GM23248 (cell line): ENCODE data around the gene CACFD1. TPM values are rescaled to one million over a fixed set of nuclear protein-coding genes. Genes with fewer than 3 reads are reported as not detected.

Experiments used
- DNase-seq: peaks from one replicate; pipeline ENCODE4 v3.0.0-alpha.2; 2015
- H2AFZ ChIP-seq: fragments of 200-600 bp; sonication (generic); 2 replicates; pipeline ENCODE4 v1.6.1; 2016; ENCODE audit warnings: antibody characterized with exemption
- H3F3A ChIP-seq: fragments of 200-600 bp; sonication (generic); 2 replicates; pipeline ENCODE4 v1.6.1; 2016; ENCODE audit warnings: mild to moderate bottlenecking, antibody characterized with exemption, mixed run types; ENCODE audit not compliant: insufficient read depth
- H3K27ac ChIP-seq: fragments of 200-600 bp; sonication (generic); 2 replicates; pipeline ENCODE4 v1.5.1; 2016; ENCODE audit warnings: mild to moderate bottlenecking
- H3K27me3 ChIP-seq: fragments of 200-600 bp; sonication (generic); replicated peaks from 2 replicates; pipeline ENCODE4 v1.6.1; 2016; ENCODE audit warnings: mild to moderate bottlenecking; ENCODE audit not compliant: insufficient read depth
- H3K36me3 ChIP-seq: fragments of 200-600 bp; sonication (generic); 2 replicates; pipeline ENCODE4 v1.6.1; 2016; ENCODE audit warnings: low read depth, mild to moderate bottlenecking
- H3K4me1 ChIP-seq: fragments of 200-600 bp; sonication (generic); 2 replicates; pipeline ENCODE4 v1.6.1; 2016; ENCODE audit warnings: mild to moderate bottlenecking; ENCODE audit not compliant: insufficient read depth
- H3K4me2 ChIP-seq: fragments of 200-600 bp; sonication (generic); one replicate; pipeline ENCODE4 v1.6.1; 2016; ENCODE audit warnings: mild to moderate bottlenecking; ENCODE audit not compliant: unreplicated experiment
- H3K4me3 ChIP-seq: fragments of 200-600 bp; sonication (generic); 2 replicates; pipeline ENCODE4 v1.5.1; 2016; ENCODE audit warnings: mild to moderate bottlenecking
- H3K79me2 ChIP-seq: fragments of 200-600 bp; sonication (generic); 2 replicates; pipeline ENCODE4 v1.6.1; 2016; ENCODE audit warnings: mild to moderate bottlenecking; ENCODE audit not compliant: insufficient read depth
- H3K9ac ChIP-seq: fragments of 200-600 bp; sonication (generic); 2 replicates; pipeline ENCODE4 v1.6.1; 2016; ENCODE audit warnings: mild to moderate bottlenecking
- H3K9me2 ChIP-seq: fragments of 200-600 bp; sonication (generic); 2 replicates; pipeline ENCODE4 v1.6.1; 2016; ENCODE audit warnings: mixed run types, mild to moderate bottlenecking, moderate library complexity; ENCODE audit not compliant: insufficient read depth
- H3K9me3 ChIP-seq: fragments of 200-600 bp; sonication (generic); one replicate; pipeline ENCODE4 v1.6.1; 2017; ENCODE audit warnings: low read depth
- H4K20me1 ChIP-seq: fragments of 200-600 bp; sonication (generic); 2 replicates; pipeline ENCODE4 v1.6.0; 2016; ENCODE audit not compliant: insufficient read depth
- EZH2 ChIP-seq: fragments of 200-600 bp; sonication (generic); IDR thresholded peaks from 2 replicates; pipeline ENCODE4 v1.6.1; 2018; ENCODE audit warnings: antibody characterized with exemption, mild to moderate bottlenecking; ENCODE audit not compliant: insufficient read depth, poor library complexity, severe bottlenecking
- EZH2phosphoT487 ChIP-seq: fragments of 200-600 bp; sonication (generic); IDR thresholded peaks from 2 replicates; pipeline ENCODE4 v1.6.1; 2018; ENCODE audit warnings: antibody characterized with exemption, moderate library complexity, mild to moderate bottlenecking, low read depth; ENCODE audit not compliant: insufficient read depth
- WGBS, 2 experiments: methylation state at CpG; one replicate each; pipeline ENCODE4 v1.1.6; 2015 to 2017; ENCODE audit warnings: low lambda C conversion rate in 2 of 2, low coverage in 1 of 2; ENCODE audit errors: missing lambda C conversion rate in 2 of 2; 5-methylcytosine and 5-hydroxymethylcytosine counted together
- in situ Hi-C: fragments of 300-500 bp; cut with MboI; formaldehyde crosslinking; loops from 2 replicates; pipeline ENCODE4 v1.15.0; 2020
- polyA plus RNA-seq: library from polyadenylated mRNA; unstranded; fragments of >200 nt; fragmentation: Nextera tagmentation; extraction: Ambion mirVana; gene quantifications from 2 replicates; pipeline ENCODE4 v1.2.1, GENCODE V29; 2016
- total RNA-seq: library from RNA; depleted of rRNA; stranded (reverse); fragments of >200 nt; shearing (Covaris generic); gene quantifications from 2 replicates; pipeline ENCODE4 v1.2.3, GENCODE V29; 2014

Gene CACFD1
- total and polyA plus RNA-seq, 2 experiments from 2014 or later: 4.7 to 7.0 TPM

DNA sequence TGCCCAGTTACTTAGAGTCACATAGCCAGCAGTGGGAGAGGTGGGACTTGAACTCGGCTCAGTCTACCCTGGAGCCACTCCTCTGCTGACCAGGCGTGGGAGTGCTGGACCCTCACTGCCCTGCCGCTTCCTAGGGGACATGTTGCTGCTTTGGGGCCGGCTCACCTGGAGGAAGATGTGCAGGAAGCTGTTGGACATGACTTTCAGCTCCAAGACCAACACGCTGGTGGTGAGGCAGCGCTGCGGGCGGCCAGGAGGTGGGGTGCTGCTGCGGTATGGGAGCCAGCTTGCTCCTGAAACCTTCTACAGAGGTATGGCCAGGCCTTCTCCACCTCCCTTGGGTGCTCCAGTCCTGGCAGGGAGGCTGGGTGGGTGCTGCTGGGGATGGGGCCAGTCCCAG, 3.4 kb upstream of the CACFD1 start:
- no peaks in the 10 kb centered on the region for H4K20me1 ChIP-seq
- H3K27me3 ChIP-seq: no peaks in the 10 kb centered on the region
- H3K4me1 ChIP-seq: no peaks in the 10 kb centered on the region
- H3K79me2 ChIP-seq: no peaks in the 10 kb centered on the region
- no peaks in the 10 kb centered on the region for H3K9me3 ChIP-seq
- no peak for TF ChIP-seq EZH2
- TF ChIP-seq EZH2phosphoT487: no peak
- H3F3A ChIP-seq: no peaks in the 10 kb centered on the region
- no peak overlapping the region for H2AFZ ChIP-seq
- H3K27ac ChIP-seq: no peak overlapping the region
- 85 to 91% methylated on average over 9 of the region's 9 CpGs for WGBS, 2 experiments
- H3K4me3 ChIP-seq: no peak overlapping the region
- H3K36me3 ChIP-seq: no peaks in the 10 kb centered on the region
- no peak overlapping the region for H3K9ac ChIP-seq
- DNase-seq: no peak
- no peak overlapping the region for H3K4me2 ChIP-seq
- in situ Hi-C loops: no loop called here
- no peaks in the 10 kb centered on the region for H3K9me2 ChIP-seq

DNA sequence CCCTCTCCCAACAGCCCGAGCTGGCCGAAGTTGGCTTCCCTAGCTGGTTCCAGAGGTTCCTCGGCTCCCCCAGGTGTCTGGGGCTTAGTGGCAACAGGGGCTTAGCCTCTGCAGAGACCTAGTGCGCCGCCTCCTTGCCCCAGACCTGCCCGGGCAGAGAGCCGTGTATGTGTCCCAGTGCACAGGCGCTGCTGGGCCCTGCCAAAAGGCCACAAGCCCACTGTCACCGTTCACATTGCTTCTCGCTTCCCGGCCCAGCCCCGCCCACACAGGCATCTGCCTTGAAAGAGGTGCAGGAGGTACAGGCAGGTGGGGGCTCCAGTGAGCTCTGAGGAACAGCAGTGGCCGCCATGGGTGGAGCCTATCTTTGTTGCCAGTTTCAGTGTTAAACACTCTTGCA, 2.5 kb upstream of the CACFD1 start:
- in situ Hi-C loops: no loop called here
- no peak overlapping the region for H3K4me2 ChIP-seq
- H4K20me1 ChIP-seq: no peaks in the 10 kb centered on the region
- TF ChIP-seq EZH2: no peak
- TF ChIP-seq EZH2phosphoT487: no peak
- H2AFZ ChIP-seq: no peak overlapping the region
- DNase-seq: no peak
- no peaks in the 10 kb centered on the region for H3K79me2 ChIP-seq
- no peaks in the 10 kb centered on the region for H3K9me2 ChIP-seq
- H3K9ac ChIP-seq: no peak overlapping the region
- H3K27me3 ChIP-seq: no peaks in the 10 kb centered on the region
- no peaks in the 10 kb centered on the region for H3K4me1 ChIP-seq
- H3F3A ChIP-seq: no peaks in the 10 kb centered on the region
- no peak overlapping the region for H3K27ac ChIP-seq
- no peaks in the 10 kb centered on the region for H3K36me3 ChIP-seq
- no peak overlapping the region for H3K4me3 ChIP-seq
- H3K9me3 ChIP-seq: no peaks in the 10 kb centered on the region
- 82 to 87% methylated on average over 13 of the region's 13 CpGs for WGBS, 2 experiments

DNA sequence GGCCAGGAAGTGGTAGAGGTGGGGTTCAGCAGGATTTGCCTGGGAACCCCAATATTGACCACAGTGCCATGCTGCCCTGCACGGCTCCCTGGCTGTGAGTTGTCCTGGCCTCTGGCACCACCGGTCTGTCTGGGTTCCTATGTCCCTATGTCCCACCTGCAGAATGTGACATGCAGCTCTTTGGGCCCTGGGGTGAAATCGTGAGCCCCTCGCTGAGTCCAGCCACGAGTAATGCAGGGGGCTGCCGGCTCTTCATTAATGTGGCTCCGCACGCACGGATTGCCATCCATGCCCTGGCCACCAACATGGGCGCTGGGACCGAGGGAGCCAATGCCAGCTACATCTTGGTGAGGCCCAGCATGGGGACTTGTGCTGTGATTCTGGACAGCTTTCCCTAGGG, 2.0 kb upstream of the CACFD1 start:
- TF ChIP-seq EZH2: no peak
- no peak for TF ChIP-seq EZH2phosphoT487
- WGBS, 2 experiments: 89 to 91% methylated on average over 11 of the region's 11 CpGs
- H3K79me2 ChIP-seq: no peaks in the 10 kb centered on the region
- H3F3A ChIP-seq: no peaks in the 10 kb centered on the region
- H3K9me3 ChIP-seq: no peaks in the 10 kb centered on the region
- H3K27ac ChIP-seq: no peak overlapping the region
- no peak overlapping the region for H3K9ac ChIP-seq
- H3K4me3 ChIP-seq: no peak overlapping the region
- no peak overlapping the region for H3K4me2 ChIP-seq
- no peaks in the 10 kb centered on the region for H3K36me3 ChIP-seq
- no peaks in the 10 kb centered on the region for H3K9me2 ChIP-seq
- H3K27me3 ChIP-seq: no peaks in the 10 kb centered on the region
- no peaks in the 10 kb centered on the region for H3K4me1 ChIP-seq
- no peaks in the 10 kb centered on the region for H4K20me1 ChIP-seq
- in situ Hi-C loops: no loop called here
- no peak overlapping the region for H2AFZ ChIP-seq
- no peak for DNase-seq

DNA sequence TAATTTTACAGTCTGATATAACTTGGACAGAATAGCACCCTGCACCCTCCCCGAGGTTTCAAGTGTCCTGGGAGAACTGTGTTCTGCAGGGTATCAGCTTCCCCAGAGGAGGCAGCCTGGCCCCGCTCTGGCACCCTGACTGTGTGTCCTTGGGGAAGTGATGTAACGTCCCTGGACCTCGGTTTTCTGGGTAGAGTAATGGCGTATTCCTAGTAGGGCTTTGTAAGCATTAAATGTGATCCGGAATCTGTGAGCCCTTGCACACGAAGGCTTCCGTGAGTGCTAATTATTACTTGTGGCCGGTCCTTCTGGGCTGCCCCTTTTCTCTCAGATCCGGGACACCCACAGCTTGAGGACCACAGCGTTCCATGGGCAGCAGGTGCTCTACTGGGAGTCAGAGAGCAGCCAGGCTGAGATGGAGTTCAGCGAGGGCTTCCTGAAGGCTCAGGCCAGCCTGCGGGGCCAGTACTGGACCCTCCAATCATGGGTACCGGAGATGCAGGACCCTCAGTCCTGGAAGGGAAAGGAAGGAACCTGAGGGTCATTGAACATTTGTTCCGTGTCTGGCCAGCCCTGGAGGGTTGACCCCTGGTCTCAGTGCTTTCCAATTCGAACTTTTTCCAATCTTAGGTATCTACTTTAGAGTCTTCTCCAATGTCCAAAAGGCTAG, 1.0 kb upstream of the CACFD1 start:
- H3K9ac ChIP-seq: no peak overlapping the region
- no peaks in the 10 kb centered on the region for H3K9me3 ChIP-seq
- H3K27ac ChIP-seq: no peak overlapping the region
- peak overlapping the region; percentile 87 for H2AFZ ChIP-seq
- no peak for TF ChIP-seq EZH2
- no peak for TF ChIP-seq EZH2phosphoT487
- H3K36me3 ChIP-seq: no peaks in the 10 kb centered on the region
- peak; percentile 20 for DNase-seq
- H3K4me1 ChIP-seq: no peaks in the 10 kb centered on the region
- no peaks in the 10 kb centered on the region for H3K9me2 ChIP-seq
- no peaks in the 10 kb centered on the region for H3K79me2 ChIP-seq
- H3K4me3 ChIP-seq: peak overlapping the region; percentile 77
- no peaks in the 10 kb centered on the region for H4K20me1 ChIP-seq
- H3K4me2 ChIP-seq: peak overlapping the region; percentile 71
- no peaks in the 10 kb centered on the region for H3K27me3 ChIP-seq
- in situ Hi-C loops: no loop called here
- 58 to 59% methylated on average over 14 to 16 of the region's 16 CpGs for WGBS, 2 experiments
- no peaks in the 10 kb centered on the region for H3F3A ChIP-seq
